ENCODE data around the gene C7orf25.
"Not testable (repeated sequence)": the region's sequence is repeated elsewhere in the genome, so short reads cannot be mapped to it uniquely, and the experiment has no call there.

C7orf25 gene

DNA sequence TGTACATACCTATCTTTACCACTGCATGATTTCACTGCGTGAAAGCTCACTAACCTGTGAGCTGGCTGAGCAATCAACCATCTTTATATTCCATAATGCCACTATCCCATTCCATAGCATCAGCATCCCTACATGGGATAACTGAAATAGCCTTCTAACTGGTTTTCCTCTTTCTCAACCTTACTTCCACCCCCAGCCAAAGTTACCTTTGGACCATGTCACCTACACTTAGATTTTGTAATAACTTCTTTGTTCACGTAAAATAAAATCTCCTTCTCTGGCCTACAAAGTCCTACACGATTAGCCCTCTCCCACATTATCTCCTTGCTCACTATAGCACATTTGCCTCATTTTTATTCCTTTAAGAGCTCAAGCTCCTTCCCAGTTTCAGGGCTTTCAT lies 17.6 kb upstream of the C7orf25 start:
- no peak for DNase-seq (ENCODE audit: low spot score)

DNA sequence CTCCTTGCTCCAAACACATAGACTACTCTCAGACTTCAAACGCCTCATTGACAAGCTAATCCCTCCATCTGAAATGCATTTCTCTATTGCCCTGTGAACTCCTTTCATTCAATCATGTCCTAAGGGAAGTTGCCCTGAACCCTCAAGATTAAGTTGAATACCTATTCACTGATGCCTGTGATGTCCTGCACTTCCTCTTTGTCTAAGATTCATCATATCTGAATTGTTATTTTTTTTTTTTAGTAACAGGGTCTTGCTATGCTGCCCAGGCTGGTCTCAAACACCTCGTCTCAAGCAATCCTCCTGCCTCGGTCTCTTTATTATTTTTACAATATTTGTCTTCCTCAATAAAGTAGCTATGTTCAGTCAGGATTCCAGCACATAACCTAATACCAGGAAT lies 16.9 kb upstream of the C7orf25 start:
- no peak for DNase-seq (ENCODE audit: low spot score)

DNA sequence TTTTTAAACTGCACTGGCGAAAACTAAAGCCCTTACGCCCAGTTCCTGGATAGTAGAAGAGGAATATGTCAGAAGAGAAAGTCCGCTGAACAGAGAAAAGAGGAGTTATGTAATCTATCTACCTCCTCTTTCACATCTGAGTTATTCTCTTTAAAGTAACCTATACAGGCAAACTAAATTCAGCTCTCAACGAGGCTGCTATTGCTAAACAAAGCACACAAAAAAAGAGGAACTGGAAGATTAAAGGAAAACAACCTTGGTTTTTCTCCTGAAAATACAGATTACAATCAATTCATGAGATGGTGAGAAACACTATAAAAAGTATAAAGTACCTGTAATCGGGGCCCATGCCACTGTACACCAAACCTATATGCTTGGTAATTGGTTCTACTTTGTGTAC lies 14.3 kb upstream of the C7orf25 start:
- no peak for DNase-seq (ENCODE audit: low spot score)

GRCh38 chr7:42925630-42926029 lies 13.8 kb upstream of the C7orf25 start:
- no peak for DNase-seq (ENCODE audit: low spot score)

DNA sequence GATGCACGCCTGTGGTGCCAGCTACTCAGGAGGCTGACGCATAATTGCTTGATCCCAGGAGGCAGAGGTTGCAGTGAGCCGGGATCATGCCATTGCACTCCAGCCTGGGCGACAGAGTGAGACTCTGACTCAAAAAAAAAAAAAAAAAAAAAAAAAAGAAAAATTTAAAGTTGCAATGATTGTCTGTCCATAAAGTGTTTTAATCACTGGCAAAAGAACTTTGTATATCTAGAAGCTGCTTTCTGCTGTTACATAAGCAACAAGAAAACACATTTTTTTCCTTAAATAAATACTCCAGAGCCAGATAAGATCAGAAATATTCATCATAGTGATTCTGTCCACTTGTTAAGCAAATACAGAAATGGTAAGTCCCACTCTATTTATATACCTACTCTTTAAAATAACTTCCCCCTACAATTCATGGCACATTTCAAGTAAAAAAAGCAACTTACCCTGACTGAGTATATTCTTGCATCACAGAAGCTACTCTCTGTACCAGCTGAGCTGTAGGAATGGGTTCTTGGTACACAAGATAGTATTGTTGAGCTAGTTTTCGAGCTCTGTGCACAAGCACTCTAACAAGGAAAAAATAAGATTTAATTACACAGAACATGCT lies 12.5 kb upstream of the C7orf25 start:
- DNase-seq (ENCODE audit: low spot score) = no peak

DNA sequence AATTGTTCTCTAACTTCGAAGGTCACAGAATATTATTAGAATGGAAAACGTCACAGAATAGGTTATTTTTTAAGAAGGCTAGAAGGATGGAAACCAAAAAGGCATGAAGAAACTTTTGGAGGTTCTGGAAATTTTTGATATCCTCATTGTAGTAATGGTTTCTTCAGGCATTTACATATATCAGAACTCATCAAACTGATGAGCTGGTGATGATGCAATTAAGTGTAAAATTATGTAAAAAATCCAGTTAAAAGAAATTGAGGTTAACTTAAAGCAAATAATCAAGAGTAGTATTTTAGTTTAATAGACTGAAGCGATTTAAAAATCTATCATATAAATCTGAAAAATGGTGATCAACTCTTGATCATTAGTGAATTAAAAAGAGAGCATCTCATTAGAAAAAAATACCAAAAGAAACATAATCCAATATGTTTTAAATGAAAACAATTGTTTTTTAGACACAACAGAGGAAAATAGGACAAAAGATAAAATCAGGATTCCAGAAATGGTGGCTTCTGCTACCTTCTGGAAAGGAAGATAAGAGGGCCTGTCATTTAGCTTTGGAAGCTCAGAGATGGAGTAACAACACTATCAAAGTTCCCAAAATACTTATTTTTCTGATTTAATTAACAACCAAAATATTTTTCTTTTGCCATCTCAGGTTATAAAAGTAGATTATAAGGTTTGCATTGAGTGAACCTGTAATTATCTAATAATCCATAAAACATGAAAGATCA lies 10.3 kb upstream of the C7orf25 start:
- DNase-seq (ENCODE audit: low spot score) = no peak

GRCh38 chr7:42915356-42915755 lies 3.5 kb upstream of the C7orf25 start:
- DNase-seq (ENCODE audit: low spot score) = no peak

DNA sequence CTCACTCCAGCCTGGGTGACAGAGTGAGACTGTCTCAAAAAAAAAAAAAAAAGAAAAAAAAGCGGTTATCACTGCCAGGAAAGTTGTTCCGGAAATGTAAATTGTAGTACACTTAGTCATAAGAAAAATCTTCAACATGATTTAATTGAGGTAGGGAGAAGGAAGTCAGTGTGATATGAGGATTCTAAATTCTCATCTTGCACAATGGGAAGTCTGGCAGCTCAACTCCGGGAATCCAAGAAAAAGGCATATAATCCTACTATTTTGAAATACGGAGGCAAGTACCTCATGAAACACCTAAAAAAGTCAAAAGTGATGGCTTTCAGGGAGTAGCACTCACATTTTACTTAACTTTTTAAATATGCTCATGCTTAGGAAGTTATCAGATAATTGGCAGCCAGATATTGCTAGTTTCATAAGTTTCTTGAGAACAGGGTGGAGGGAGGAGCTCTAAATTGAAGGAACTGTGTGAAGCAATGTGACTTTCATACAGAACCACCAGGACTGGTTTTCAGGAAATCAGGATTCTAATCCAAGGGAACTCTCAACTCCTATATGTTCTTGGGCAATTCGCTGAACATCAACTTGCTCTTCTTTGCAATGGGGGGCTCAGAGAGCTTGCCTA lies 2.7 kb upstream of the C7orf25 start:
- no peak for DNase-seq (ENCODE audit: low spot score)

- DNase-seq (ENCODE audit: low spot score) = no peak
Measured at GRCh38 chr7:42914009-42914408, 2.1 kb upstream of the C7orf25 start.

DNA sequence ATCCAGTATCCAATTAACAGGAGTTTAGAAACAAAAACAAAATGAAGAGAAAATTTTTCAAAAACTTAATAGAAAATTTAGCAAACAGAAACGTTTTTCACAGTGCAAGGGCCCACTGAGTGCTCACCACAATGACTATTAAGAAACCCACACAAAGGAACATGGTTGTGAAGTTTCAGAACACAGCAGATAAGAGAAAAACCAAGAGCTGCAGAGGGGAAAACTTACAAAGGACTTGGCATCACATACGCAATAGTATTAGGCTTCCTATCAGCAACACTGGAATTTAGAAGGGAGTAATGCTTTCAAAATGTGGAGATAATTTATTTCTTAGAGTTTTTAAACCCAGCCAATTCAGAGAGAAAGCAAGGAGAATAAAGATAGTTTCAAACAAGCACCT lies 1.7 kb upstream of the C7orf25 start:
- no peak for DNase-seq (ENCODE audit: low spot score)

DNA sequence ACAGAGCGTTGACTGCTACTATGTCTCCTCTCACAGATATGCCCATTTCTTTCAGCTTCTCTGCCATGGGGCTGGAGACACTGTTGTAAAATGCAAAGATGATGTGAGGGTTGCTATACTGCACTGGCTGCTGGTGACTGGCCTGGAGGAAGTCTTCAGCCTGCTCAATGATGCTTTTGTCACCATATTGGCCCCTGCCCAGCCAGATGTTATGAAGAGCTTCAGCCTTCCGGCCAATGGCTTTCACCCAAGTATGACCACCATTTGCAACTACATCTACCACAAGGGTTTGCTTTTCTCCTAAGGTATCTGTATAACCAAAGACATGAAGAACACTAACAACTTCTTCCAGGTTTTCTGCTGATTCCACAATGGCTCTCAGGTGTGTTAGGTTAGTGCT lies 1.6 kb downstream of the C7orf25 start:
- DNase-seq (ENCODE audit: low spot score) = no peak

DNA sequence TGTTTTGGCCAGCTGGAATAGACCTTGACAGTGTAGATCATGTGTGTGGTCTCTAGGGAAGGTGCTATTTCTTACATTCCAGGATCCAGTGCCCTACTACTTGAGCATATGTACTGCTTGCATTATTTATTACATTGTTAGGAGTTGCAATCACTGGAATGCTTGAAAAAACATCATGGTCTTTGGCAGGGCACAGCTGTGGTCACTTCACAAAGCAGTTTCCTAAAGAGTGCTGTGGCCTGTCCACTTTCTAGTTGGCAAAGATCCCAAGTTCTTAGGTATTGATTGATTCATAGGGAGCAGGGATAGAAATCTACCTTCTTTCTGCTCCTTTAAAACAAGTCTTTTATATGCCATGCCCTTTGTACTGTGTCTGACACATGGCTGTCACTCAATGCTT lies 4.6 kb downstream of the C7orf25 start:
- no peak for DNase-seq (ENCODE audit: low spot score)

DNA sequence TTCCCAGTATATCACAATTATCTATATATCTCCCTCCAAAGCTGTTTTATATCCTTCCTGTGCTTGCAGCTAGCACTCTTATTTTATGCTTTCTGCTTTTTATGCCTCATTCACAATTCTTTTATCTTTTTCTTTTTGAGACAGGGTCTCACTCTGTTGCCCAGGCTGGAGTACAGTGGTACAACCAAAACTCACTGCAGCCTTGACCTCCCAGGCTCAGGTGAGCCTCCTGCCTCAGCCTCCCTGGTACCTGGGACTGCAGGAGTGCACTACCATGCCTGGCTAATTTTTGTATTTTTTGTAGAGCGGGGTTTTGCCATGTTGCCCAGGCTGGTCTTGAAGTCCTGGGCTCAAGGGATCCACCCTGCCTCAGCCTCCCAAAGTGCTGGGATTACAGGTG lies 5.7 kb downstream of the C7orf25 start:
- no peak for DNase-seq (ENCODE audit: low spot score)

- DNase-seq (ENCODE audit: low spot score) = no peak
Measured at GRCh38 chr7:42902331-42902730, 9.5 kb downstream of the C7orf25 start.

GRCh38 chr7:42900842-42901241 lies 11.0 kb downstream of the C7orf25 start:
- DNase-seq (ENCODE audit: low spot score) = no peak

GRCh38 chr7:42893346-42894240 lies 18.3 kb downstream of the C7orf25 start:
- no peak for DNase-seq (ENCODE audit: low spot score)

DNA sequence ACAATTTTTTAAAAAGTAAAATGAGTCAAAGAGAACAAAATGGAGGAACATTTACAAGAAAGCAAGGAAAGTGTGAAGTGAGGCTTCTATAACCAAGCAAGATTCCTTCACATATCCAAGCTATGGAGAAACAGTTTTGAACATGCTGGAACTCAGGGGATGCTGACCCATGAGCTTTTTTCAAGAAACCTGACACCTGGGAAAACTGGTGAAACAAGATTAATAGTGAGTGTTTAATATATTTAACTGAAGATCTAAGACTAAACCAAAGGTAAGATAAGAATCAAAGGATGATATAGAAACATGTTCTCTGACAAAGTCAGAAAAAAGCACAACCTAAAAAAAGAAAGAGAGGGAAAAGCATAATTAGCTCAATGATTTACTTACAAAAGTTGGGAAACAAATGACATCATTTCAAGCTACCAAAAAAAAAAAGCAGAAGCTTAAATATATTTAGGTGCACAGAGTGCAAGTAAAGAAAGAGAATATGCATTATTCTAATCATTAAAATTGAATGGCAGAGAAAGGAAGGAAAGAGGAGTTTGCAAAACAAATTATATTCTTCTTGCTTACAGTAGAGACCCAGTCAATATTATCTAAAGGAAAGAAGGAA lies 24.9 kb downstream of the C7orf25 start:
- DNase-seq (ENCODE audit: low spot score) = no peak

GRCh38 chr7:42886129-42886528 lies 25.7 kb downstream of the C7orf25 start:
- no peak for DNase-seq (ENCODE audit: low spot score)

DNA sequence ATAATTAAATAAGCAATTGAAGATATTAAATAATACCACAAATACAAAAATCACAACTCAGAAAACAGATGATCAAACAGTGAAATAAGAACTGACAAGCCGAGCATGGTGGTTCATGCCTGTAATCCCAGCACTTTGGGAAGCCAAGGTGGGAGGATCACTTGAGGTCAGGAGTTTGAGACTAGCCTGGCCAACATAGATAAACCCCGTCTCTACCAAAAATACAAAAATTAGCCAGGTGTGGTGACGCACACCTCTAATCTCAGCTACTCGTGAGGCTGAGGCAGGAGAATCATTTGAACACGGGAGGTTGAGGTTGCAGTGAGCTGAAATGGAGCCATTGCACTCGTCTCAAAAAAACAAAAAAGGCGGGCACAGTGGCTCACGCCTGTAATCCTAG lies 26.7 kb downstream of the C7orf25 start:
- not testable (repeated sequence) for DNase-seq (ENCODE audit: low spot score)

DNA sequence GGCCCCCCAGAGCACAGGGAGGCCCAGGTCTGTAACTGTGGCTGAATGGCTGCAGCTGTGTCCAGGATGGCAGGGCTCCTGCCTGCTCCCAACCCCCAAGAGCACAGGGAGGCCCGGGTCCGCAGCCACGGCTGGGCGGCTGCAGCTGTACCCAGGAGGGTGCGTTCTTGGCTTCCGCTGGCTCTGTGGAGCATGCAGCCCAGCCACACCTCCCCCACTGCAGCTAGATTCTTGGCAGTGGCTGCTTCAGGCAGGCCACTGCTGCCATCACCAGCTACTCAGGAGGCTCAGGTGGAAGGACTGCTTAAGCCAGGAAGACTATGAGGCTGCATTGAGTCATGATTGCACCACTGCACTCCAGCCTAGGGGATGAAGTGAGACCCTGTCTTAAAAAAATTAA lies 27.9 kb downstream of the C7orf25 start:
- DNase-seq (ENCODE audit: low spot score) = no peak

DNA sequence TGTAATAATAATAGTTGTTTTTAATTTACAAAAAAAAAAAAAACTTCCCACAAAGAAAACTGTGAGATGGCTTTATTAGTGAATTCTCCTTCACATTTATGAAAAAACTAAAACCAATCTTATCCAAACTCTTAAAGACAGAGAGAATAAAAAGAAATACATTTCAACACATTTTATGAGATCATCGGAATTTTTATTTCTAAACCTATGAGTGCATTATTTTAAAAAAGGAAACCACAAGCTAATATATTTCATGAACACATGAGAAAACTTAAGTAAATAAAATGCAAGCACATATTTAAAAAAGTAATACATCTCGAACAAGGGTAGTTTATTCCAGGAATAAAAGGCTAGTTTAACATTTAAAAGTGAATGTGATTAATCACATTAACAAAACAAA lies 31.5 kb downstream of the C7orf25 start:
- no peak for DNase-seq (ENCODE audit: low spot score)

GRCh38 chr7:42878303-42878702 lies 33.6 kb downstream of the C7orf25 start:
- DNase-seq (ENCODE audit: low spot score) = no peak

Measured in hematopoietic multipotent progenitor cell treated with erythropoietin and hydrocortisone succinate and interleukin-3 and kit ligand, for 17 days (in vitro differentiated cells).